HG03432 (cell line): Measurements from ENCODE around the gene ADIPOR2.

Experiments
- ATAC-seq: cut with Tn5 transposase; IDR thresholded peaks from one replicate; pipeline ENCODE4 v1.9.1; 2021; ENCODE audit warnings: mild to moderate bottlenecking, moderate library complexity; ENCODE audit not compliant: unreplicated experiment

Gene ADIPOR2

GRCh38 chr12:1826867-1827705 lies 136.2 kb downstream of the ADIPOR2 start:
- ATAC-seq, result no peak

GRCh38 chr12:1827826-1828805 lies 137.2 kb downstream of the ADIPOR2 start:
- ATAC-seq, result no peak

GRCh38 chr12:1828856-1829255 lies 138.0 kb downstream of the ADIPOR2 start:
- no peak for ATAC-seq

- ATAC-seq, result no peak
Measured at GRCh38 chr12:1829306-1829900, 138.5 kb downstream of the ADIPOR2 start.

DNA sequence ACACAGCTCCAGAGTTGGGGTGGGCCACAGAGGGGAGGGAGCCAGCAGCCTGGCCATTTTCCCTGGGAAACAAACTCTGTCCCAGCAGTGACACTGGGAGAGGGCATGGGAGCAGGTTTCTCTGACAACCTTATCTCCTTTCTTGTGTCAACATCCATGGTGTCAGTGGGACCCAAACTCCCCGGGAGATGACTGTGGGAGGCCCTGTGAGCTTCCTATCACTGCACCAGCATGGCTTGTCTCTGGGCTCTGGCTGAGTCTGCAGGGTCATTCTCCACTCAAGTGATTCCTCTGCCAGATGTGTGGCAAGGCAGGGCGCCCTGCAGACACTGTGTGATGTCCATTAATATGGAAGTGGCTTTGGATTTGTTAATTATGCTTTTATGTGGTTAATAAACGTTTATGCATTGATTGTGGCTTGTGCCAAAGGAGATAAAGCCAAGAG lies 139.6 kb downstream of the ADIPOR2 start:
- ATAC-seq, result no peak

DNA sequence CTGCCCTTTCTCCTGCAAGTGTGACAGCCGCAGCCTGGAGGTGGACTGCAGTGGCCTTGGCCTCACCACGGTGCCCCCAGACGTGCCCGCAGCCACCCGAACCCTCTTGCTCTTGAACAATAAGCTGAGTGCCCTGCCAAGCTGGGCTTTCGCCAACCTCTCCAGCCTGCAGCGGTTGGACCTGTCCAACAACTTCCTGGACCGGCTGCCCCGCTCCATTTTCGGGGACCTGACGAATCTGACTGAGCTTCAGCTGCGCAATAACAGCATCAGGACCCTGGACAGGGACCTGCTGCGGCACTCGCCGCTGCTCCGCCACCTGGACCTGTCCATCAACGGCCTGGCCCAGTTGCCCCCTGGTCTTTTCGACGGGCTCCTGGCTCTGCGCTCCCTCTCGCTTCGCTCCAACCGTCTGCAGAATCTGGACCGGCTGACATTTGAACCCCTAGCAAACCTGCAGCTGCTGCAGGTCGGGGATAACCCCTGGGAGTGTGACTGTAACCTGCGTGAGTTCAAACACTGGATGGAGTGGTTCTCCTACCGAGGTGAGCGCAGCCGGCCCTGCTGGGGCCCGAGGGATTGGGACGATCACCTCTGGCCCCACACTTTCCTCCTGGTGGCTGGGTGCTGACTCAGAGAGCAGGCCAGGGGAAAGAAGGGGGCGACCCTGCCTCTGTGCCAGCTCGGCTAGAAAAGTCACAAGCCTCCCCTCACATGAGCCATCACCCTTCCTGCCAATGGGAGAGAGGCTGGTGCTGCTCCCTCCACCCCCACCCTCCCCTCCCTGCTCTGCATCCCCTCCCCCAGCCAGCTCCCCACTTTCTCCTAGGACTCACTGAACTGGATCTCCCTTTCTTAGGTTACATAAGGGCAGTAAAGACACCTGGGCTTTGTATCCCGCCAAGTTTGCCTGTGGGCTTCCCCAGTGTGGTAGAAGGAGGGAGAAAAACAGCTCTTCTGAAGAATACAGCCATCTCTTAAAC lies 140.4 kb downstream of the ADIPOR2 start:
- no peak for ATAC-seq

DNA sequence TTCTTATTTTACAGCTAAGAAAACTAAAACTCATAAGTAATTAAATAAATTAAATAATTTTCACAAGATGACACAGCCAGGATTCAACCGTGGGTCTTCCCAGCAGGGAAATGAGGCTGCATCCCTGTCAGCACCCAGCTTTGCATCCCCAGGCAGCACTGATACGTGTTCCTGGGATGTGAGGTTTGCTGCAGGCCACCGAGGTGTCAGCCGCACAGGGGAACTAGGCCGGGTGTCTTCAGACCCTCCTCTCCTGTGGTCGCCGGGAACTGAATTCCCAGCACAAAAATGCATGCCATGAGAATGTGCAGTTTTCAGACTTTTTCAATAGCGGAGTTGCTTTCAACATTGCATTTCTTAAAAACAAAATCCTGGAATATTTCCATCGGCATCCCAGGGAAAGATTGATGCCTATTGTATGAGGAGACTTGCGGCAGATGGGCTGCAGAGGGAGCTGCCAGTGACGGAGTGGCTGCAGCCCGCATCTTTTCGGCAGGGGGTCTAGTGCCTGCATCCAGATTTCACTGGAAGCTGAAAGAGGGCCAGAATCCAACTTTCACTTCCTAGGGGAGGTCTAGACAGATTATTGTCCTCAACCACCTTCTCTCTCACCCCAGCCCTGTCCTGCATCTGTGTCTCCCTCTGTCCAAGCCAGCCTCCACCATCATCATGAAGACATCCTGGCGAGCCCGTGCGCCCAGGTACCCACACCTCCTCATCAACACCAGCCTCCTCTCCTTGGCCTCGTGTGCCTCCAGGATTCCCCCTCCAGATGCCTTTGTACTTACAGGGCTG lies 142.1 kb downstream of the ADIPOR2 start:
- ATAC-seq, result no peak

- ATAC-seq, result no peak
Measured at GRCh38 chr12:1833596-1834028, 142.7 kb downstream of the ADIPOR2 start.

DNA sequence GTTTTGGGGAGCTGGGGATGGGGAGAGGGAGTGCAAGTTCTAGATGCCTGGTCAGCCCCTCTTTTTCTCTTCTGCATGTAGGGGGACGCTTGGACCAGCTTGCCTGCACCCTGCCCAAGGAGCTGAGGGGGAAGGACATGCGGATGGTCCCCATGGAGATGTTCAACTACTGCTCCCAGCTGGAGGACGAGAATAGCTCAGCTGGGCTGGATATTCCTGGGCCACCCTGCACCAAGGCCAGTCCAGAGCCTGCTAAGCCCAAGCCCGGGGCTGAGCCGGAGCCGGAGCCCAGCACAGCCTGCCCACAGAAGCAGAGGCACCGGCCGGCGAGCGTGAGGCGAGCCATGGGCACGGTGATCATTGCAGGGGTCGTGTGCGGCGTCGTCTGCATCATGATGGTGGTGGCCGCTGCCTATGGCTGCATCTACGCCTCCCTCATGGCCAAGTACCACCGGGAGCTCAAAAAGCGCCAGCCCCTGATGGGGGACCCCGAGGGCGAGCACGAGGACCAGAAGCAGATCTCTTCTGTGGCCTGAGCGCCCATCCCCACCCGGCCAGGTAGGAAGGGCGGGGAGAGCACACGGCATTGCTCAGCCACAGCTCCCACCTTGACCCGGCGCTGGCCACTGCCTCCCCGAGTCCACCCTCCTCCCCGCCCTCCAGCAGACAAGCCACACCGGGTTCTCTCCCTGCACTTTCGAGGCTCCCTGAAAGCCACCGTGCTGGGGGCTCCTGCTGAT lies 143.5 kb downstream of the ADIPOR2 start:
- no peak for ATAC-seq

DNA sequence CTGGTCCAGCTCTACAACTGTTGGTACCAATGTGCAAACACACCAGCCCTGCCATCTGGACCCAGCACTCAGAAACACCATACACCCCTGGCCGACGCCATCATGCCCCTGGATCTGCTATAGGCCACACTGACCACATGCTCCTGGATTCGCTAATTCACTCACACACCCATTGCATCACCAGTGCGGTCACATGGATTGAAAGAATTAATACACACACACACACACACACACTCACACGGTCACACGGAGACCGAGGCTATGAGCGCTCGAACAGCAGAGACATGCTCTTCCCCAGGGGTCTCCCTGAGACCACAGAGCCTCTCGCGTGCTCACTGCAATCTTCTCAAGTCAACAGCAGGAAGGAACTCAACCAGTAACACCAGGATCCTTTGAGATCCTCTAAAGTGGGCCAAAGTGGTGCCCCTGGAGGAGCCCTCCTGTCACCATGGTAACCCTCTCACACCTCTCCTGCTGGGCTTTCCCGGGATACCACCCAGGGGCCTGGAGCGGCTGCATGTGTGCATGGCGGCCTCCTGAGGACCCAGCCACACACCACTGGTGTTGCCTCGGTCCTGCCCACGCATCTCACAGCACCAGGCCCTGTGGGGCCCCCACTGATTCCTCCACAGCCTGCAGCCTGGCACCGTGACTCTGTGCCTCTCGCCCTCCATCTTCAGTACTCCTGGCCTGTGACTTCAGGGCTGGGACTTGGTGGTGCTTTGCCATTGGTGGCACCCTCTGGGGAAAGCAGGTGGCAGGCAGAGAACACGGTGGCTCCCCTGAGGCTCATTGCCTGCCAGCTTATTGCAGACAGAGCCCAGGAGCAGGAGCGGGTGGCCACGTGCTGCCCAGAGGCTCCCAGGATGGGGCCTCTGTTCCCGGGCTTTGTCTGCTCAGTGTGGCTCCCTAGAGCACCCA lies 144.6 kb downstream of the ADIPOR2 start:
- no peak for ATAC-seq

DNA sequence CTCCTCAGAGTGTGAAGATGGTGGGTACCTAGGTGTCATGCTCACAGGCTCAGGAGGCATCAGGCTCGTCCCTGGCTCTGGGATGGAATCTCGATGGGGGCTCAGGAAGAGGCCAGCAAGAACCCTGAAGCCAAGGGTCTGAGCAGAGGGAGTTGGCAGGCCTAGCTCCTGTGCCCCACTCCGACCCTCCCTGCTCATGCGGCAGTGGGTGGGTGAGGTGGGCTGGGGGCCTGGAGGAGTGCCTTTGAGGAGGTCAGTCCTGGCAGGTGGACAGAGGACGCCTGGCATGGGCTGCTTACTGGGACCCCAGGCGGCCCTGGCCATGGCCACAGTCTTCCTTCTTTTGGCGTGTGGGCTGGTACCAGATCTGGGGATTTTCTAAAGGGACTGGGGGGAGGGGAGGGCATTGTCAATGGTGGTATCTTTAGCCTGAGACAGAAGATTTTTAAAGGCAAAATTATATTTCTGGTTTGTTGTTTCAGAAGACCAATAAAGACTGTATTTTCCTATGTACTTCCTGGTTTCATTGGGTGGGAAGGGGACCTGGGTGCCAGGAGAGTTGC lies 145.5 kb downstream of the ADIPOR2 start:
- no peak for ATAC-seq

GRCh38 chr12:1836854-1837421 lies 146.1 kb downstream of the ADIPOR2 start:
- no peak for ATAC-seq

DNA sequence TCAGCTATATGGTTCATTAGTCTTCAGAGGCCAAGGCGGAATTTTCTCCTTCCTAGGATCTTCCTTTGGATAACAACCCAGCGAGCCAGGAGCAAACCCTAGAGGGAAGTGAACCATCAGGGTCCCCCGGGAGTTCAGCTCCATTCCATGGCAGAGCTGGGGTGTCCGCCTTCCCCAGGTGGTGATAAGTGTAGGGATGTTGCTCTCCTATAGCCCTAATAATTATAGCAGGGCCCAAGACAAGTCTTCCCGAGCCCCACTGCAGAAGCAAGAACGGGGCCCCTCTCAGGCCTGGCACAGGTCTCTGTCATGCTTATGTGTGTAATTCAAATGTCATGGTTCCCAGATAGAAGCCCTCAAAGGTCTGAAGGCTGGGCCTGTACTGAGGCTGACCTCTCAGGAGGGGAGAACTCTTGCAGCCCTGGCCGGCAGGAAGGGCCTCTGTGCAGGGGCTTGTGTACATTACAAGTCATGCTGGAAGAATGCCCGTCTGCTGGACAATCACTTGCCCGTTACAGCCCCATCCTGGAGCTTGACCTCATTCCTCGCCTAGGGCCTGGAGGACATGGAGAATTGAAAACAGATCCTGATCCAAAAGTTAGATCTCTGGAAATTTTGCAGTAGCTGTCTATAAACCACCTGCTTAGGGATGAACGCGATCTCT lies 146.8 kb downstream of the ADIPOR2 start:
- no peak for ATAC-seq
